ENCODE measurements around the gene DPP10.

Gene DPP10

DNA sequence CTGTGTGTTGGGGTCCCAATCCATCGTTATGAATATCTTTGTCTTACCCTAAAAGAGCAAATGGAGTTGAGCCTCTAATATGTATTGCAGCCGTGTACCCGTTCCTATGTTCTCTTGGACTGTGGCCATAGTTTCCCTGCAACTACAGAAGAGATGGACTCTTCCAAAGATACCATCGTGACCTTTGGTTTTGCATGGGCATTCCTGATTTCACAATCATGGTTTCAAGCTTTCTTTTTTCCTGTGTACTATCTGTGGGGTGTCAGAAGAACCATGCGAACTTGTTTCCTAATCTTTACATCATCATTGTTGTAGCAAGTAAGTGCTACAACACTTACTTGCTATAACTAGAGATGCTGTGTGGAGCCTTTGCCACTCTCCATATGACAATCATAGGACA, 1295.7 kb downstream of the DPP10 start:
- no peak for DNase-seq (ENCODE audit: low spot score)

DNA sequence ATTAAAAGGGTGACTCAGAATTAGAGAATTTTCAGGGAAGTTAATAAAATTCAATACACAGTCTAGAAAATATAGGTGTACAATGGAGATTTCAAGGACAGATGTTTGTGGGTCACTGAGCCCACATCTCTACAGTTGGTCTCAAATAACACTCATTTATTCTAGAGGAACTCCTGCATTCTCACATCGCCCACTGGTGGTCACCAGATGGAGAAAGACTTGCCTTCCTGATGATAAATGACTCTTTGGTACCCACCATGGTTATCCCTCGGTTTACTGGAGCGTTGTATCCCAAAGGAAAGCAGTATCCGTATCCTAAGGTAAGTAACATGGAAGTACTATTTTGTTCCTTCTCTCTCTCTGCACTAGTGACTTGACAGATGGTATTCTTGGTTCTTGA, 1297.1 kb downstream of the DPP10 start:
- no peak for DNase-seq (ENCODE audit: low spot score)

DNA sequence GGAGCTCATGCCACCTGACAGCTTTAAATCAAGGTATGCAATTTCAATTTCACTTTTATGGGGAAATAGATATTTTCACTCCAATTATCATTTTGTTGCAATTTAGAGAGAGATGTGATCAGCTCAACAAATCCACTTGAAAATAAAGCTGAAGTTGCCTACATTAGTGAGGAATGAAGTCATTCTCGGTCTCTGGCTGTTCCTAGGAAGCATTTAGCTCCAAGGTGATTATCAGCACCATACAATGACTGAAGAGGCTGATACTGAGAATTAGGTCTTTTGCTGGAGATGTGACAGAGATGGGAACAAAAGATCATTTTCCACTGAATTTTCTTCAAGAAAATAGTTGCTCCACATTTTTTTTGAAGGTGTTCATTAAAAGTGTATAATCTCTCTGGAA, 1303.7 kb downstream of the DPP10 start:
- DNase-seq (ENCODE audit: low spot score), result no peak

DNA sequence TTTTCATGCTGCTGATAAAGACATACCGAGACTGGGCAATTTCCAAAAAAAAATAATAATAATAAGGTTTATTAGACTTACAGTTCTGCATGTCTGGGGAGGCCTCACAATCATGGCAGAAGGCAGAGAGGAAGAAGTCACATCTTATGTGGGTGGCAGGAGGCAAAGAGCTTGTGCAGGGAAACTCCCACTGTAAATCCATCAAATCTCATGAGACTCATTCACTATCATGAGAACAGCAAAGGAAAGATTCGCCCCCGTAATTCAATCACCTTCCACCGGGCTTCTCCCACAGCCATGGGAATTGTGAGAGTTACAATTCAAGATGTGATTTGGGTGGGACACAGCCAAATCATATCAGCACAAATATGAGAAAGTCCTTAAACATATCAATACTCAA, 1314.8 kb downstream of the DPP10 start:
- no peak for DNase-seq (ENCODE audit: low spot score)

DNA sequence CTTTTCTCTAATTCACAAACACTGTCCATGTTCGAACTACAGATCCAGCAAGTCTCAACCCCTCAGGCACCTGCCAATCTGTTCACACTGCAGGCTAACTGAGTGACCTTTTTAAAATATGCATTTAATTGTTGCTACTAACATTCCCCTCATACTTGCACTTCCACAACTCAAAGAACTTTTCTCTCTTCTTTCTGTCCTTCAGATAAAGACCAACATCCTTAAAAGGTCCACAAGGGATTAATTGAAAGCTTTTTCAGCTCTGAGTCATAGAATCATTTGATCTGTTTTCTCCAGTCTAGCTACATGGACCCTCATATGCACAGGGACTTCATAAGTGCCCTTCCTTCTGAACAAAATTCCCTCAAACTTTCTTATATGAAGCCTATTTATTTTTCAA, 1321.2 kb downstream of the DPP10 start:
- DNase-seq (ENCODE audit: low spot score), result no peak

DNA sequence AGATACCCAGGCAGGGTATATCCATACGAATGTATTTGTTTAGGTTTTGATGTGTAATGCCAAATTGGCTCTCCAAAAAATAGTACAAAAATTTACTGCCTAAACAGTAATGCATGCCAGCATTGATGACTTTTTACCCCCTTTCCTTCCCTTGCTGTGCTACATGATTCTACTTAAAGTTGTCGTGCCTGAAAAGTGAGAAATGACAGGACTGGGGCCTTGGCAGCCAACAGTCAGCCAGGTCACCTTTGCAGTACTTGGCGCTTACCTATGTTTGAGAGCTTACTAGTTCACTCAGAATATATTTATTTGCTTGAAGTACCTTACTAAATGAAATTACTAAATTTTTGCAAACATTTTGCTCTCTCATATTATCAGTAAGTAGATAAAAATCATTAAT, 1329.1 kb downstream of the DPP10 start:
- no peak for DNase-seq (ENCODE audit: low spot score)

DNA sequence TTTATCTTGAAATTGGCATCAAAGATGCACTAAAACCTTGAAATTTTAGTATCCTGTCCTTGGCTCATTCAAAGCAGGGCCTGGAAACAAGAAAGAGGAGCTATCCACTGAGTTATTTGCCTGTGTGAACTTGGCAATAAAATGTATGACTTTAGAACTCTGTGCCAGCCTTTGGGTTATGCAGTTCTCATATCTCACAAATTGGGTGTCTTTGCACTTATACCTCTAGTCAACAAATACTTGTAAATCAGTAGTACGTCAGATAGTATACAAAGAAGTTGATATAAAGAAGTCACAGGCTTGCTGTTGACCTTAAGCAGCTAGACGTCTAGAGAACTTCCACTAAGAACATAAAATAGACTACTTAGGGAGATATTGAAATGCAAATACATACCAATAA, 1331.9 kb downstream of the DPP10 start:
- DNase-seq (ENCODE audit: low spot score), result no peak

DNA sequence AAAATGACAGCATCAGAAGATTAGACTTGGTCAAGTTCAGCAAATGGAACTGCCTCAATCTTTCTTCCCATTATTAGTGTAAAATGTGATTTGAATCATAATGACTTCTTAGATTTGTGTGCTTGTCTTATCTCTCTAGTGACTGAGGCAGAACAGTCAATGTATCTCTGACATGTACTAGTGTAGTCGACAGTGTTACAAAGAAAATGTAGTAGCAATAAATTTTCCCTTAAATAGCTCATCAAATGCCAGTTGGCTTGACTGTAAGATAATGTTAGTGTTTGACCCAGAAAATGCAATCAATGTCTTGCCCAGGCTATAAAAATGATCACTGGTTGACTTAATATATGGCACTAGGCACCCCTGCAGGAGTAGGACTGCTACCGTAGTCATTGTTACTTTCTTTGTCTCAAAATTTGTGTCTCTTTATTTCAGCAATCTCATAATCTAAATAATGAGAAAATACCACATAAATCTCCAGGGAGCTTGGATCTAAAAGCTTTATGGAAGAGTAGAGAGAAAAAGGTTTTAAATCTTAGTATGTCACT, 1336.7 kb downstream of the DPP10 start:
- DNase-seq (ENCODE audit: low spot score), result no peak

DNA sequence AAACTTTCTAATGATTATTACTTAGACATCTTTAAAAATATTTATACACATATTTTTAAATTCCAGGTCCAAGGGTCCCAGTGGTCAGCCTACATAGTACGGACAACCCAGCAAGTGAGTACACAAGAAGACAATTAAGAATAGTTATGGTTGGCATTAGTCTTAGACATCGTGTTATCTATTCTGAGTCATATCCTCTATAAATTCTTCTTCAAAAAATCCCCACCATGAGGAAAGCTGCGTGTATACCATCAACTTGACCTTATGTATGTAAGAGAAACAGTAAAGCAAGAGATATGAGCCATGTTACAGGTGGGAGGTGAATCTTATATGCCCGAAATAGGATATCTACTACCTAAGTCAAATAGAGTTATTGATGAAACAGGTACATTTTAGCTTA, 1339.8 kb downstream of the DPP10 start:
- no peak for DNase-seq (ENCODE audit: low spot score)

DNA sequence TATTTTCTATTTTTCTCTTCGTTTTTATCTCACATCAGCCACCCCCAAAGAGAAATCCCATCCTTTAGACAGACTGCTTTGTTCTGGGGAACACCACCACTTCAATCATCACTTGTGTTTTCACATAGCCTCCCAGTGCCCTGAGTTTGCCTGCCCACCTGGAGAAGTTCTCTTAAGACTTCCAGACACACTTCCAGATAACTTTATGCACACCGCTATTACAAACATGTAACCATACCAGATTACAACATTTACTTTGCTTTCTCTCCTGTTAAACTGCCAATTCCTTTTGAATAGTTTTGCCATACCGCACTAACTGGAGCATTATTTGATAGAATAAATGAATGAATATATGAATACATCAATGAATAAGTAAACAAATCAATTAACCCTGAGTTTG, 1353.6 kb downstream of the DPP10 start:
- no peak for DNase-seq (ENCODE audit: low spot score)

DNA sequence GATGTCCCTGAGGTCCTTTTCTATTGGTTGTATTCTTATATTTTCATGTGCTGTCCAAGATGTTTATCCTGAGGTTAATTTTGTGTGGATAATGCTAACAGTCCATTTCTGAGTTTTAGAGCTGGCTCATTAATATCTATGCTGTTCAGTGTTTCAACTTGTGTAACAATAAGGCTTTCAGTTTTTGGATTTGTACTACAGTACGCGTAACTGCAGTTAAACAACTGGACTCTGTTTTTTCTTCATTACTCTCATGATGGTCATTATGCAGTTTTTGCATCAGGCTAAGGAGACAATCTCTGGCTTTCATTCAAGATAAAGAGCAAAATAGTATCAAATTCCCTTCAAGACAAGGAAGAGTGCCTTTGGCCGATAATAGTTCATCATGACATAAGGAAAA, 1364.8 kb downstream of the DPP10 start:
- no peak for DNase-seq (ENCODE audit: low spot score)

DNA sequence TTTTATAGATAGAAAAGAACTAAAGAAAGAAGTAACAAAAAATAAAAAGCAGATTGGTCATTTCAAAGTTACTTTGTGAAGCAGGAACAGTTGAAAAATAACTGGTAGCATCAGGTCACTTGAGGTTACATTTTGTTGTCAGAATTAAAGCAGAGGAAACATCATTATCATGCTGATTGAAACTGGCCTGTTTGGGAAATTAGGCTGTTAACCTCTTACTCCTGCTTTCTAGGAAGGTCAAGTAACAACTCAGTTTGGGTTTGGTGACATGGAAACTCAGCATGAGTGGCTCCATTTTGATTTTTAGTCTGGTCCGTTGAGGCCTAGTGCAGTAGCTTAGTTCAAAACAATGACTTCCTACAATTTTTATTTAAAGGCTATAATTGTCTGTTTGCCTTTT, 1383.5 kb downstream of the DPP10 start:
- no peak for DNase-seq (ENCODE audit: low spot score)

DNA sequence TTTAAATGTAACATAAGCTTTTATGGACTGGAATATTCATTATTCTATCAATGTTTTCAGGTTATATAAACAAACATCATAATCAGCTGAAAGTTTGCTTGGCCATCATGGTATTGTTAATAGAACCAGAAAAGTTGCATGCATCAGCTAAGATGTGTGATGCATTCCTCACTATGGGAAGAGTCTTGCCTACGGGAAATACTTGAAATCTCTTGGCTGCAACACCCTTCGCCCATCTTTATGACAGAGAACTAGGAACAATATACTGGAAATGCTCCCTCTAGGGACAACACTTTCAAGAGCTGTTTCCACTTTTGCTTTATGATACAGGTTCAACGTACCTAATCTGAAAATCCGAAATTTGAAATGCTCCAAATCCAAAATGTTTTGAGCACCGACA, 1390.8 kb downstream of the DPP10 start:
- no peak for DNase-seq (ENCODE audit: low spot score)

DNA sequence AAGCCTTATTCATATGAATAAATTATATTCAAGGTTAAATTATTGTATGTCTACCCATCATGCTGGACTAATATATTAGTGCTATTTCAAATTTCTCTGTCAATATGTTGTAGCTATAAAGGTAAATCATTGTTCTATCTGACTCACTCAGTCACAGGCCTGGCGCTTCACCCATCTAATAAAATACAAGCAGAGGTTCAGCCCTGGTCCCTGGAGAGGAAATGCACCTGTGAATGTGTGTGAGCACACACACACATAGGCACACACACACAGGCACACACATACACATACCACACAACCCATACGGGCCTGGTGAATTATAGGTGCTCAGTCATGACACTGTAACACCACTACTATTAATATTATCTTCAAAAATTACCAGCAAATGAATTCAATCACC, 1396.1 kb downstream of the DPP10 start:
- DNase-seq (ENCODE audit: low spot score), result no peak

DNA sequence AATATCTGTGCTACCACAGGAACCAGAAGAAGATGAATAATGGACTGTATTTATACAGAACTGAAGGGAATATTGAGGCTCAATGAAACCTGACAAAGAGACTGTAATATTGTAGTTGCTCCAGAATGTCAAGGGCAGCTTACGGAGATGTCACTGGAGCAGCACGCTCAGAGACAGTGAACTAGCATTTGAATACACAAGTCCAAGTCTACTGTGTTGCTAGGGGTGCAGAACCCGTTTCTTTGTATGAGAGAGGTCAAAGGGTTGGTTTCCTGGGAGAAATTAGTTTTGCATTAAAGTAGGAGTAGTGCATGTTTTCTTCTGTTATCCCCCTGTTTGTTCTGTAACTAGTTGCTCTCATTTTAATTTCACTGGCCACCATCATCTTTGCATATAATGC, 1399.9 kb downstream of the DPP10 start:
- no peak for DNase-seq (ENCODE audit: low spot score)

DNA sequence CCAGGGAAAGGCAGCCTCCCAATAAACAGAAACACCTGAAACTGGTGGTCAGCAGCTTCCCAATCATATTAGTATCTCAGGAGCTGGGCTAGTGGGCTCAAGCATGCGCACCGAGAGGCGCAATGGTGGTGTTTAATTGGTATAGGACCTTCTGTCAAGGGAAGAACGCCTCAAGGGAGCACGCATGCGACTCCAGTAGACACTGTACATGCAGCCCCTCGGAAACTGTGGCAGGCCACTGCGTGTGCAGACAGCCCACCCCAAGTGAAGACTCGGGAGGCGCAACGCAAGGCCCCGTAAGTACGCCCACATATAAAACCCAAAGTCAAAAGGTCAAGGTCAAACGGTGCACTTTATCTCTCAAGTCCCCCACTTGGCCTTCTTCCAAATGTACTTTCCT, 1405.8 kb downstream of the DPP10 start:
- DNase-seq (ENCODE audit: low spot score), result no peak

DNA sequence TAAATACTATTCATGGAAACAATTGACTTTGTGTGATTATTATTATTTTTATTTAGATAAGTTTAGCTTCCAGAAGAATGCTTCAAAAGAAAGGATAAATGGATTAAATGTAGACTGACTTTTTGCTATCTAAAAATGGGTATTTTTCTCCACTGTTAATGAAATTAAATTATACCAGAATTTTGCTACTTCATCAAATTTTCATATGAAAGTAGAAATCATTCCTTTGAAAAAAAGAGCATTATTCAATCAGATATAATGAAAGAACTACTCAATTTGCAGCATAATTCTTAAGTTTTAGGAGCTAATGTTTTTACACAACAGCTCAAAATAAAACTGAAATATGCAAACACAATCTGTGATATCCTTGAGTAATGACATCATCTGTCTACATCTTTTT, 1424.6 kb downstream of the DPP10 start:
- no peak for DNase-seq (ENCODE audit: low spot score)

DNA sequence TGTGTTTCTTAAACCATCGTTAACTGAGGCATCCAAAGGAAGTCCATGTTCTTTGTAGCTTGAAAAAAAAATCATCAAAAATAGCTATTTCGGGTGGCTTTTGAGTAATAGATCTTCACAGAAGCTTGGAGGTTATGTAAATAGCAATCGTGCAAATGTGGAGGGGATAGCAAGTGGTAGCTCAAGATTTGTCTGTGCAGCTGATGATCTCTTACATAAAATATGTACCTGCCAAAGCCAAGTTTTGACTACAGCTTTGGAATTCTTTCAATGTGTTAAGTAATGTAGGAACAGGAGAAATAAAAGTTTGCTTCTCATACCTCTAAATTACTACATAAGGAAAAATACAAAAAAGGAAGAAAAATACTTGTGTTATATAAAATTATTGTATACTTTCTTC, 1432.0 kb downstream of the DPP10 start:
- no peak for DNase-seq (ENCODE audit: low spot score)

DNA sequence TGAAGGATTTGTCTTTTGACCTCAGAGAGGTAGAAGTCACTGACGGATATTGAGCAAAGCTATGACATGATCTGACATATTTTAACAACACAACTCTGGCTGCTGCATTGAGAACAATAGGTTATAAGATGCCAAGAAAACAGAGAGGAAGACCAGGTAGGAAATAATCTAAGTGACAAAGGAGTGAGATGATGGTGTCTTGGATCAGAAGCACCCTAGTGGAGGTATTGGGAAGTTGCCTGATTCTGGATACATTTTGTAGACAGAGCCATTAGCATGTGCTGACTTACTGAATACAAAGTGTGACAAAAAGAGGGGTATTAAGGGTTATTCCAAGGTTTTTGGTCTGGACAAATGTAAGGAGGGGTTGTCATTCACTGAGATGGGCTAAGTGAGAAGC, 1438.1 kb downstream of the DPP10 start:
- DNase-seq (ENCODE audit: low spot score), result no peak

DNA sequence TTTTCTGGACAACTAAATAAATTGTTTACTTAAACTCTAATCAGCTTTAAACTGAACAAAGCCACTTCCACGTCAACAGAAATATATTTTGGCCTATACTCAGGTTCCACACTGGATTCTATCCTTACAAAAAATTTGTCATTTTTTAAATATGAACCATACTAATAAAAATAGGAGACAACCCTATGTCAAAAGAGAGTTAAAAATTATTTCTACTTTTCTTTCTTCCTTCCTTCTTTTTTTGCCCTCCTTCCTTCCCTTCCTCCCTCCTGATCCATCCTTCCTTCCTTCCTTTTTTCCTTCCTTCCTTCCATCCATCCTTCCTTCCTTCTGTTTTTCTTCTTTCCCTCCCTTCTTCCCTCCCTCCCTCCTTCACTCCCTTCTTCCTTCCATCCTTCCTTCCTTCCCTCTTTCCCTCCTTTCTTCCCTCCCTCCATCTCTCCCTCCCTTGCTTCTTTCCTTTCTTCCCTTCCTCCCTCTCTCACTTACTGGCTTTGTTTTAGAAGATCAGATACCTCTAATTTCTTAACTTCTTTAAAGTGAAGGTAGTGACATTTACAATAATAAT, 1444.9 kb downstream of the DPP10 start:
- no peak for DNase-seq (ENCODE audit: low spot score)
